Brain microvascular endothelial cell (primary cell): ENCODE measurements around the gene ZNF804A.

ENCODE experiments used
- DNase-seq: peaks from one replicate; pipeline ENCODE4 v3.0.0-alpha.2; 2020
- H3K27ac ChIP-seq: fragments of 250-450 bp; sonication (Bioruptor Pico); 2 replicates; pipeline ENCODE4 v1.5.1; 2020; ENCODE audit warnings: mild to moderate bottlenecking, moderate library complexity
- H3K27me3 ChIP-seq: fragments of 250-450 bp; sonication (Bioruptor Pico); replicated peaks from 2 replicates; pipeline ENCODE4 v1.5.1; 2020; ENCODE audit warnings: mild to moderate bottlenecking
- H3K36me3 ChIP-seq: fragments of 250-450 bp; sonication (Bioruptor Pico); replicated peaks from 2 replicates; pipeline ENCODE4 v1.5.1; 2020; ENCODE audit warnings: mild to moderate bottlenecking
- H3K4me3 ChIP-seq: 2 replicates; pipeline ENCODE4 v1.5.1; 2011; ENCODE audit warnings: low read depth, mild to moderate bottlenecking, control low read depth, low read length, moderate library complexity
- in situ Hi-C: cut with HindIII; loops from 2 replicates; pipeline ENCODE4 v1.10.0; 2017; ENCODE audit warnings: low sequenced_read_pairs, low pct_ligation_motif_present
- TF ChIP-seq, protein P1 (sequence below): IDR thresholded peaks from 2 replicates; pipeline ENCODE4 v1.5.1; 2011; ENCODE audit warnings: low read depth, mild to moderate bottlenecking, moderate library complexity, low read length, control low read depth, inconsistent platforms; ENCODE audit errors: missing control alignments

Gene ZNF804A

DNA sequence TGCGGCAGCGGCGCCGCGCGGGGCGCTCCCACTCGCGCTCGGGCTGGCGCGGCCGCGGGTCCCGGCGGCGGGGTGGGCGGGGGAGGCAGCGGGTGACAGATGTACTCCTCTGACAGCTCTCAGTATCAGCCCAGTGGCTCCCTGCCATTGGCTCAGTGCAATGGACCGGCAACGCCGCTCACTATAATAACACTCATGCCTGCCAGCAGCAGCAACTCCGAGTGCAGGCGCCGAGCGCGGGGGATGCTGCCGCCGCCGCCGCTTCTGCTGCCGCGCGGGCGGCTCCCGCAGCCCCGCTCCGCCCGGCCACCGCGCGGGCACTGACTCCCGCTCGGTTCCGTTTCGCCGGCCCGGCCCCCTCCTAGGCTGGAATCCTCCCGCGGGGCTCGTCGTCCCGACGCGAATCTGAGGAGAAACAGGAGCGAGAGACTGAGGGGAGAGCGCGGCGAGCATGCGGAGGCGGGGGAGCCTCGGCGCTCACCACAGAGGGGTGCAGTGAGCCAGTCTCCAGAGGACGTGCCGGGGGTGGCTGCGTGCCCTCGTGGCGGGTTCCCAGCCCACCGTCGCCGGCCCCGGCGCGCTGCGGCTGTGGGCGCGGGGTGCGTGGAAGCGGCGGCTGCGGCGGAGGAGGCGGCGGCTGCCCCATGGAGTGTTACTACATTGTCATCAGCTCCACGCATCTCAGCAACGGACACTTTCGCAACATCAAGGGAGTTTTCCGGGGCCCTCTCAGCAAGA lies at the start of gene ZNF804A:
TSS of gene ZNF804A (plus strand) at position 214 of the 738 bp plus-strand sequence. CDS start at position 645, 431 bp downstream.
- in situ Hi-C loops: no loop called here
- Histone ChIP-seq H3K27ac (peak within 1 kb of the TSS; percentile 67), H3K36me3 (no peaks in the 10 kb centered on the region), H3K4me3 (peak within 1 kb of the TSS; percentile 71), H3K27me3 (no peaks in the 10 kb centered on the region)
- TF ChIP-seq, protein P1, sequence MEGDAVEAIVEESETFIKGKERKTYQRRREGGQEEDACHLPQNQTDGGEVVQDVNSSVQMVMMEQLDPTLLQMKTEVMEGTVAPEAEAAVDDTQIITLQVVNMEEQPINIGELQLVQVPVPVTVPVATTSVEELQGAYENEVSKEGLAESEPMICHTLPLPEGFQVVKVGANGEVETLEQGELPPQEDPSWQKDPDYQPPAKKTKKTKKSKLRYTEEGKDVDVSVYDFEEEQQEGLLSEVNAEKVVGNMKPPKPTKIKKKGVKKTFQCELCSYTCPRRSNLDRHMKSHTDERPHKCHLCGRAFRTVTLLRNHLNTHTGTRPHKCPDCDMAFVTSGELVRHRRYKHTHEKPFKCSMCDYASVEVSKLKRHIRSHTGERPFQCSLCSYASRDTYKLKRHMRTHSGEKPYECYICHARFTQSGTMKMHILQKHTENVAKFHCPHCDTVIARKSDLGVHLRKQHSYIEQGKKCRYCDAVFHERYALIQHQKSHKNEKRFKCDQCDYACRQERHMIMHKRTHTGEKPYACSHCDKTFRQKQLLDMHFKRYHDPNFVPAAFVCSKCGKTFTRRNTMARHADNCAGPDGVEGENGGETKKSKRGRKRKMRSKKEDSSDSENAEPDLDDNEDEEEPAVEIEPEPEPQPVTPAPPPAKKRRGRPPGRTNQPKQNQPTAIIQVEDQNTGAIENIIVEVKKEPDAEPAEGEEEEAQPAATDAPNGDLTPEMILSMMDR: no peak
- DNase-seq: peak; percentile 66

DNA sequence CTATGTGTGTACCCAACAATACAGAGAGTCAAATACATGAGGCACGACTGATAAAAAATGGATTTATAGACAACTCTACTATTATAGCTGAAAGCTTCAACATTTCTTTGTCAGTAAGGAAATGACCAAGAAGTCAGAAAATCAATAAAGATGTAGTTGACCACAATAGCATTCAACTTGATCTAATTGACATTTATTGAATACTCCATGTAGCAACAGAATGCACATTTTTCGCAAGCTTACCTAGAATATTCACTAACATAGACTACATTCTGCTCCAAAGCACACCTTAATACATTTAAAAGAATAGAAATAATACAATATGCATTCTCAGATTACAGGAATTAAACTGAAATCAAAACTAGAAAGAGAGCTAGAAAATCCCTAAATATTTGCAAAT lies 49.2 kb upstream of the ZNF804A start:
- no peak for DNase-seq
- Histone ChIP-seq H3K27ac (no peak overlapping the region), H3K4me3 (no peak overlapping the region), H3K27me3 (no peaks in the 10 kb centered on the region), H3K36me3 (no peaks in the 10 kb centered on the region)
- TF ChIP-seq, protein P1: no peak
- in situ Hi-C loops: no loop called here

DNA sequence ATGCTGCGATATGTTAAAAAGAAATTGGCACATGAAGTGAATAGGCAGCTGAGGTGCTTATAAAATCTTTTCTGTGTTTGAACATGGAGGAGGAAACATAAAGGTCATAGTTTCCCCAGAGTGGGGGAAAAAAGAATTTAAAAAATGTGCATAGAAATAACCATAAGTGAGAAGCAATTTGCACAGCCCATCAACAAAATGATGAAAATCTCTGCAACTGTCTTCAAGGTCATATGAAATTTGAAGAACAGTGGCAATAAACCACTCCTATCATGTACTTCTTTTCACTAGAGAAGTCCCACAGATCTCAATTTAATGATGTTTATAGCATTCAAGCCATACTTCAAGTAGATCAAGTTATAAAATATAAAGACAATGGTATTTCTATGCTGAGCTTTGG lies 46.7 kb upstream of the ZNF804A start:
- Histone ChIP-seq H3K27ac (no peak overlapping the region), H3K36me3 (no peaks in the 10 kb centered on the region), H3K4me3 (no peak overlapping the region), H3K27me3 (no peaks in the 10 kb centered on the region)
- in situ Hi-C loops: no loop called here
- TF ChIP-seq, protein P1: no peak
- no peak for DNase-seq

DNA sequence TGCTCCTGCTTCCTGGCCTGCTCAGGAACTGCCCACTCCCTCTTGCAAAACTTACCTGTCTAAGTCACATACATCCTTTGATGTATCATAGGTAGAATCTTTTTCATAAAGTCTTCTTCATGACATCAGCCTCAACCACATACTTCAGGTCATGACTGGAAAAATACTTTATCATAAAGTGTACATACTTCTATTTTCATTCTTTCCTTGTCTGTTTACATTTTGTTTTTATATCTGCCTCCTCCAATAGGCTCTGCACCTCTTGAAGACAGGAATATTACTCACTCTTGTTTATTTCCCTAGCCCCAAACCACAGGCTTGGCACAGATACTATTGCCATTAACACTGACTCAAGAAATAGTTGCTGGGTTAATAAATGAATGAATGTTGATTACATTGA lies 43.6 kb upstream of the ZNF804A start:
- no peak overlapping the region for H3K27ac ChIP-seq
- H3K27me3 ChIP-seq: no peaks in the 10 kb centered on the region
- no peaks in the 10 kb centered on the region for H3K36me3 ChIP-seq
- peak; percentile 9 for DNase-seq
- in situ Hi-C loops: no loop called here
- H3K4me3 ChIP-seq: no peak overlapping the region
- TF ChIP-seq, protein P1: no peak

DNA sequence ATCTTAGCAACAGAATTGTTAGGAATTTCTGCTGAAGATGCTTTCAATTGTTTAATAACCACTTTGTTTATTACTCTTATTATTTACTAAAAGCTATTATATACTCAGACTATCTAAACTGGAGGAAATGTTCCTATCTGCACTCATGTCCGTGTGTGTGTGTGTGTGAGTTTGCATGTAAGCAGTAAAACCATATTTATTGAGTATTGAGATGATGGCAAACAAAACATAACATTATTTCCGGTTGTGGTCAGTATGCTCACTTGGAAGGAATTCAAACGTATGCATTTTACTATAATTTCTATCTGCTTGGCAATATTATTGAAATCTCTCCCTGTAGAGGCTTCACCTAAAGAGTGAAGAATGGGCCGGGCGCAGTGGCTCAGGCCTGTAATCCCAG lies 43.0 kb upstream of the ZNF804A start:
- Histone ChIP-seq H3K27ac (no peak overlapping the region), H3K36me3 (no peaks in the 10 kb centered on the region), H3K27me3 (no peaks in the 10 kb centered on the region), H3K4me3 (no peak overlapping the region)
- no peak for DNase-seq
- TF ChIP-seq, protein P1: no peak
- in situ Hi-C loops: no loop called here

DNA sequence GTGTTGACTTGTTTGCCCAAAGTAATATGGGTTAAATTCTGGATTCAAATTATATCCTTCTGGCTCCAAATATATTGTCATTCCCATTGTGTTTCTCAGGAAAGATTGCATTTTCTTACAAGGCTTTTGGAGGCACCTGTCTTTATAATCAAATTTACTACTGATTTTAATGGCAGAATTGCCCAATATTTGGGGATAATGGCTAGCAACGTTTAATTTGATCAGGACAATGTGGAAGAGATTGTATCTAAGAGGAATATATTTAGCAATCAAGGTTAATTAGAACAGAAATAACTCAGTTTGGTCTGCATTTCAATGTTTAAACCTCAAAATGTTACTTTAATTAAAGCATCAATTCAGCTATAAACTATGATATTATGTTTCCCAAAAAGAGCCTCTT lies 41.7 kb upstream of the ZNF804A start:
- Histone ChIP-seq H3K36me3 (no peaks in the 10 kb centered on the region), H3K27ac (no peak overlapping the region), H3K27me3 (no peaks in the 10 kb centered on the region), H3K4me3 (no peak overlapping the region)
- in situ Hi-C loops: no loop called here
- TF ChIP-seq, protein P1: no peak
- DNase-seq: no peak
